Stimulated activated CD4-positive, alpha-beta T cell treated with anti-CD3 and anti-CD28 coated beads, Interleukin-2, amount 100 ng/mL, for 48 hours (primary cell): Measurements from ENCODE around the gene CYB5R4.
"Not testable (repeated sequence)": the region's sequence is repeated elsewhere in the genome, so short reads cannot be mapped to it uniquely, and the experiment has no call there.

Experiments
- DNase-seq, 2 donors: peaks; one replicate each; pipeline ENCODE4 v3.0.0-alpha.2; 2020

CYB5R4 gene

GRCh38 chr6:83867043-83867442, 7.6 kb downstream of the CYB5R4 start:
- DNase-seq: no peak

- no peak for DNase-seq
Observed at GRCh38 chr6:83867527-83868161, 8.2 kb downstream of the CYB5R4 start.

- no peak for DNase-seq
Observed at GRCh38 chr6:83868639-83869038, 9.2 kb downstream of the CYB5R4 start.

GRCh38 chr6:83870649-83871048, 11.2 kb downstream of the CYB5R4 start:
- no peak for DNase-seq

GRCh38 chr6:83872386-83873118, 13.1 kb downstream of the CYB5R4 start:
- no peak for DNase-seq

GRCh38 chr6:83873869-83874268, 14.4 kb downstream of the CYB5R4 start:
- no peak for DNase-seq

- no peak for DNase-seq
Observed at GRCh38 chr6:83875843-83876242, 16.4 kb downstream of the CYB5R4 start.

GRCh38 chr6:83878902-83879644, 19.6 kb downstream of the CYB5R4 start:
- DNase-seq: no peak

GRCh38 chr6:83879746-83880145, 20.3 kb downstream of the CYB5R4 start:
- DNase-seq: no peak

GRCh38 chr6:83883240-83883639, 23.8 kb downstream of the CYB5R4 start:
- DNase-seq: no peak

- DNase-seq: no peak
Observed at GRCh38 chr6:83884523-83884922, 25.0 kb downstream of the CYB5R4 start.

- no peak for DNase-seq
Observed at GRCh38 chr6:83885984-83886383, 26.5 kb downstream of the CYB5R4 start.

GRCh38 chr6:83889621-83890020, 30.1 kb downstream of the CYB5R4 start:
- DNase-seq: no peak

- DNase-seq: no peak
Observed at GRCh38 chr6:83890520-83890919, 31.0 kb downstream of the CYB5R4 start.

GRCh38 chr6:83891586-83891985, 32.1 kb downstream of the CYB5R4 start:
- DNase-seq: no peak

- DNase-seq: no peak
Observed at GRCh38 chr6:83893024-83893423, 33.5 kb downstream of the CYB5R4 start.

- not testable (repeated sequence) for DNase-seq
Observed at GRCh38 chr6:83897094-83897493, 37.6 kb downstream of the CYB5R4 start.

- DNase-seq: no peak
Observed at GRCh38 chr6:83901624-83902023, 42.1 kb downstream of the CYB5R4 start.

GRCh38 chr6:83904395-83904794, 44.9 kb downstream of the CYB5R4 start:
- no peak for DNase-seq

GRCh38 chr6:83905648-83906047, 46.2 kb downstream of the CYB5R4 start:
- DNase-seq: no peak

GRCh38 chr6:83907623-83908390, 48.3 kb downstream of the CYB5R4 start:
- not testable (repeated sequence) for DNase-seq

GRCh38 chr6:83908813-83909212, 49.3 kb downstream of the CYB5R4 start:
- DNase-seq: no peak

- DNase-seq: no peak
Observed at GRCh38 chr6:83911278-83911677, 51.8 kb downstream of the CYB5R4 start.
